Neural cell (in vitro differentiated cells): ENCODE results near the gene ENPP1. TPM values are rescaled to one million over a fixed set of nuclear protein-coding genes. Genes with fewer than 3 reads are reported as not detected.

Experiments used
- H2AFZ ChIP-seq: fragments of 200-600, 300-800 bp; sonication (generic), shearing (Covaris generic); 2 replicates; pipeline ENCODE4 v1.6.0; 2014; ENCODE audit warnings: low read depth, mild to moderate bottlenecking, antibody characterized with exemption, low read length, moderate library complexity
- H3F3A ChIP-seq: fragments of 200-600 bp; shearing (Covaris generic); 2 replicates; pipeline ENCODE4 v1.6.1; 2016; ENCODE audit warnings: mild to moderate bottlenecking, moderate library complexity, mixed read lengths, antibody characterized with exemption, low read length; ENCODE audit not compliant: insufficient read depth, poor library complexity, severe bottlenecking
- H3K27ac ChIP-seq: fragments of 200-600, 300-800 bp; sonication (generic), shearing (Covaris generic); 2 replicates; pipeline ENCODE4 v1.5.1; 2014; ENCODE audit warnings: mild to moderate bottlenecking, low read length, moderate library complexity
- H3K27me3 ChIP-seq: fragments of 300-800, 200-600 bp; sonication (generic), shearing (Covaris generic); 2 replicates; pipeline ENCODE4 v1.6.0; 2014; ENCODE audit warnings: mild to moderate bottlenecking, low read depth, low read length, moderate library complexity; ENCODE audit not compliant: insufficient read depth
- H3K36me3 ChIP-seq: fragments of 300-800, 200-600 bp; sonication (generic), shearing (Covaris generic); 2 replicates; pipeline ENCODE4 v1.5.1; 2014; ENCODE audit warnings: mild to moderate bottlenecking, antibody characterized with exemption, low read length, moderate library complexity; ENCODE audit not compliant: insufficient read depth
- H3K4me2 ChIP-seq: fragments of 300-800, 200-600 bp; sonication (generic), shearing (Covaris generic); 2 replicates; pipeline ENCODE4 v1.6.0; 2014; ENCODE audit warnings: mild to moderate bottlenecking, low read length
- H3K4me3 ChIP-seq: fragments of 300-800, 200-600 bp; sonication (generic), shearing (Covaris generic); 2 replicates; pipeline ENCODE4 v1.5.1; 2014; ENCODE audit warnings: mild to moderate bottlenecking, low read length, moderate library complexity
- H3K79me2 ChIP-seq: fragments of 200-600 bp; shearing (Covaris generic); replicated peaks from 2 replicates; pipeline ENCODE4 v1.6.0; 2014; ENCODE audit warnings: mild to moderate bottlenecking, low read length, moderate library complexity; ENCODE audit not compliant: insufficient read depth
- H3K9ac ChIP-seq: fragments of 300-800, 200-600 bp; sonication (generic), shearing (Covaris generic); 2 replicates; pipeline ENCODE4 v1.6.1; 2016; ENCODE audit warnings: mild to moderate bottlenecking, low read length, mixed read lengths
- H3K9me2 ChIP-seq: fragments of 200-600 bp; shearing (Covaris generic); 2 replicates; pipeline ENCODE4 v1.6.1; 2016; ENCODE audit warnings: mild to moderate bottlenecking, low read length, mixed read lengths; ENCODE audit not compliant: insufficient read depth
- H3K9me3 ChIP-seq: fragments of 200-600, 300-800 bp; sonication (generic), shearing (Covaris generic); 2 replicates; pipeline ENCODE4 v1.6.1; 2016; ENCODE audit warnings: mild to moderate bottlenecking, mixed run types, low read length, moderate library complexity, mixed read lengths
- H4K20me1 ChIP-seq: fragments of 200-600 bp; shearing (Covaris generic); 2 replicates; pipeline ENCODE4 v1.6.1; 2016; ENCODE audit warnings: mild to moderate bottlenecking, mixed run types; ENCODE audit not compliant: insufficient read depth
- EZH2 ChIP-seq: fragments of 200-600, 300-800 bp; shearing (Covaris generic), sonication (generic); IDR thresholded peaks from 2 replicates; pipeline ENCODE4 v1.6.1; 2014; ENCODE audit warnings: antibody characterized with exemption, low read length, borderline replicate concordance, mild to moderate bottlenecking; ENCODE audit not compliant: insufficient read depth, poor library complexity, severe bottlenecking
- MXI1 ChIP-seq: fragments of 450-650 bp; conservative IDR thresholded peaks from 2 replicates; pipeline ENCODE4 v1.6.1; 2014; ENCODE audit warnings: antibody characterized with exemption, mild to moderate bottlenecking; ENCODE audit not compliant: poor library complexity, severe bottlenecking
- POLR2AphosphoS5 ChIP-seq: IDR thresholded peaks from 2 replicates; pipeline ENCODE4 v1.6.1; 2012
- RAD21 ChIP-seq: fragments of 450-650 bp; conservative IDR thresholded peaks from 2 replicates; pipeline ENCODE4 v1.6.1; 2014; ENCODE audit warnings: antibody characterized with exemption, mild to moderate bottlenecking, moderate library complexity
- REST ChIP-seq: IDR thresholded peaks from 2 replicates; pipeline ENCODE4 v1.6.1; 2012; ENCODE audit warnings: borderline replicate concordance
- SMC3 ChIP-seq: fragments of 450-650 bp; conservative IDR thresholded peaks from 2 replicates; pipeline ENCODE4 v1.6.1; 2014; ENCODE audit warnings: antibody characterized with exemption, mild to moderate bottlenecking, moderate library complexity; ENCODE audit not compliant: poor library complexity
- TAF1 ChIP-seq: IDR thresholded peaks from 2 replicates; pipeline ENCODE4 v1.6.1; 2012; ENCODE audit warnings: low read depth
- polyA plus RNA-seq: library from polyadenylated mRNA; depleted of rRNA; stranded (reverse); fragments of >200 nt; gene quantifications from 2 replicates; pipeline ENCODE4 v1.2.3, GENCODE V29; 2014
- TF ChIP-seq, protein P1 (sequence below): fragments of 450-650 bp; IDR thresholded peaks from 2 replicates; pipeline ENCODE4 v1.5.1; 2014; ENCODE audit warnings: antibody characterized with exemption, mild to moderate bottlenecking, moderate library complexity; ENCODE audit not compliant: poor library complexity, severe bottlenecking

ENPP1 gene
- polyA plus RNA-seq, 1 donor from 2014 or later: not detected

DNA sequence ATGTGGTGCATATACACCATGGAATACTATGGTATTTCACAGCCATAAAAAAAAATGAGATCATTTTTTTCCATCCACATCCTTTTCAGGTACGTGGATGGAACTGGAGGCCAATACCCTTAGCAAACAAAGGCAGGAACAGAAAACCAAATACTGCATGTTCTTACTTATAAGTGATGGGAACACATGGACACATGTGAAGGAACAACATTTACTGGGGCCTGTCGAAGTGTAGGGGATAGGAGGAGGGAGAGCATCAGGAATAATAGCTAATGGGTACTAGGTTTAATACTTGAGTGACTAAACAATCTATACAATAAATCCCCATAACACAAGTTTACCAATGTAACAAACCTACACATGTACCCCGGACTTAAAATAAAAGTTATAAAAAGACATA, 112.8 kb downstream of the ENPP1 start:
- Histone ChIP-seq H3K79me2 (no peaks in the 10 kb centered on the region), H3K27me3 (no peaks in the 10 kb centered on the region), H3K27ac (no peak overlapping the region), H3K9ac (no peak overlapping the region), H3K9me3 (no peaks in the 10 kb centered on the region), H4K20me1 (no peaks in the 10 kb centered on the region), H3K9me2 (no peaks in the 10 kb centered on the region), H3K36me3 (no peaks in the 10 kb centered on the region), H3K4me2 (no peak overlapping the region), H2AFZ (no peak overlapping the region), H3K4me3 (no peak overlapping the region), H3F3A (no peaks in the 10 kb centered on the region)
- no peak for TF ChIP-seq SMC3
- no peak for TF ChIP-seq EZH2
- TF ChIP-seq REST: no peak
- no peak for TF ChIP-seq RAD21
- no peak for TF ChIP-seq TAF1
- TF ChIP-seq POLR2AphosphoS5: no peak
- TF ChIP-seq MXI1: no peak
- TF ChIP-seq, protein P1, sequence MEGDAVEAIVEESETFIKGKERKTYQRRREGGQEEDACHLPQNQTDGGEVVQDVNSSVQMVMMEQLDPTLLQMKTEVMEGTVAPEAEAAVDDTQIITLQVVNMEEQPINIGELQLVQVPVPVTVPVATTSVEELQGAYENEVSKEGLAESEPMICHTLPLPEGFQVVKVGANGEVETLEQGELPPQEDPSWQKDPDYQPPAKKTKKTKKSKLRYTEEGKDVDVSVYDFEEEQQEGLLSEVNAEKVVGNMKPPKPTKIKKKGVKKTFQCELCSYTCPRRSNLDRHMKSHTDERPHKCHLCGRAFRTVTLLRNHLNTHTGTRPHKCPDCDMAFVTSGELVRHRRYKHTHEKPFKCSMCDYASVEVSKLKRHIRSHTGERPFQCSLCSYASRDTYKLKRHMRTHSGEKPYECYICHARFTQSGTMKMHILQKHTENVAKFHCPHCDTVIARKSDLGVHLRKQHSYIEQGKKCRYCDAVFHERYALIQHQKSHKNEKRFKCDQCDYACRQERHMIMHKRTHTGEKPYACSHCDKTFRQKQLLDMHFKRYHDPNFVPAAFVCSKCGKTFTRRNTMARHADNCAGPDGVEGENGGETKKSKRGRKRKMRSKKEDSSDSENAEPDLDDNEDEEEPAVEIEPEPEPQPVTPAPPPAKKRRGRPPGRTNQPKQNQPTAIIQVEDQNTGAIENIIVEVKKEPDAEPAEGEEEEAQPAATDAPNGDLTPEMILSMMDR: no peak

DNA sequence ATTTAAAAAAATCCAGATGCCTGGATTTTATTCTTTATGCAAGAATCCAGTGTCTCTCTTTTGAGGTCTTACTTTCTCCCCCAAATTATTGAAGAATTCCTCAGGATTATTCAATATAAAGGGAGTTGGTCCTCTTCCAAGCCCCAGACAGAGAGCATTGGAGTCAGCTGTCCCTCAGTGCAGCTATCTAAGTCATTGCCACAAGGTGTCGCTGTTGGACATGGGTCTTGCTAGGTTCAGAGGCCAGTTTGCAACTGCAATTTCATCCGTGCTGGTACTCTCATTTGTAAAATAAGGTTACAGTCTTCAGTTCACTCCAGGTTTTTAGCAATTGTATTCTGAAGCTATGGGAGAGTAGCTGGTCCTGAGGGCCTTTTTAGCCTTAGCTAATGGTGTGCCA, 115.5 kb downstream of the ENPP1 start:
- no peaks in the 10 kb centered on the region for H3K9me2 ChIP-seq
- H3K9ac ChIP-seq: no peak overlapping the region
- TF ChIP-seq REST (no peak), SMC3 (peak; percentile 71), EZH2 (no peak), RAD21 (peak; percentile 69), TAF1 (no peak)
- TF ChIP-seq, protein P1: peak; percentile 64
- H3K27me3 ChIP-seq: no peaks in the 10 kb centered on the region
- H2AFZ ChIP-seq: no peak overlapping the region
- no peaks in the 10 kb centered on the region for H3K36me3 ChIP-seq
- H4K20me1 ChIP-seq: no peaks in the 10 kb centered on the region
- no peaks in the 10 kb centered on the region for H3F3A ChIP-seq
- no peak overlapping the region for H3K4me3 ChIP-seq
- H3K27ac ChIP-seq: no peak overlapping the region
- no peak overlapping the region for H3K4me2 ChIP-seq
- no peaks in the 10 kb centered on the region for H3K9me3 ChIP-seq
- H3K79me2 ChIP-seq: no peaks in the 10 kb centered on the region
